ENCODE data around the gene PRMT6.

DNA sequence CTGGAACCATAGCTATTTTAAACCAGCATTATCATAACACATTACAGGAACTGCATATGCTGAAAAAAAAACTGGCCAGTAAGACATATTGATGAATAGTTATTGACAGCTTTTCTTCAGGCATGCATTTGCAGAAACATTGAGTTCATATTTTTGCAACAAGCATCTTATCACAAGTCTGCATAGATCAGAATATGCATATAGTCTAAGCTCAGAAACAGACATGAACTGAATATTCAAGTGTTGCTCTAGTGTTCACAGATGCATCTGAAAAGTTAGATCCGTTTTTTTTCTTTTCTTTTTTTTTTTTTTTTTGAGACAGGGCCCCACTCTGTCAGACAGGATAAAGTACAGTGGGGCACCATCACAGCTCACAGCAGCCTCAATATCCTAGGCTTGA, 22.8 kb downstream of the PRMT6 start:
- TF ChIP-seq CTCF (conservative IDR thresholded peaks at IDR 0.05; ENCODE audit: low read depth in 2 of 2) (no peak), POLR2AphosphoS5 (IDR thresholded peaks at IDR 0.05; ENCODE audit: low read depth) (no peak), CREB1 (CRISPR knock-in tag; IDR thresholded peaks at IDR 0.05; ENCODE audit: low read depth) (no peak), ZNF114 (CRISPR knock-in tag; IDR thresholded peaks at IDR 0.05) (no peak), ZNF331 (CRISPR knock-in tag; IDR thresholded peaks at IDR 0.05; ENCODE audit: low read depth) (no peak), EZH2 (IDR thresholded peaks at IDR 0.05; ENCODE audit: low read depth, unreplicated experiment) (no peak), JUNB (IDR thresholded peaks at IDR 0.05; ENCODE audit: unreplicated experiment) (no peak), EZH2phosphoT487 (IDR thresholded peaks at IDR 0.05; ENCODE audit: unreplicated experiment) (no peak), STAT1 (IDR thresholded peaks at IDR 0.05; ENCODE audit: unreplicated experiment) (no peak), NANOG (IDR thresholded peaks at IDR 0.05; ENCODE audit: borderline replicate concordance) (no peak)
- TF ChIP-seq, protein P1, sequence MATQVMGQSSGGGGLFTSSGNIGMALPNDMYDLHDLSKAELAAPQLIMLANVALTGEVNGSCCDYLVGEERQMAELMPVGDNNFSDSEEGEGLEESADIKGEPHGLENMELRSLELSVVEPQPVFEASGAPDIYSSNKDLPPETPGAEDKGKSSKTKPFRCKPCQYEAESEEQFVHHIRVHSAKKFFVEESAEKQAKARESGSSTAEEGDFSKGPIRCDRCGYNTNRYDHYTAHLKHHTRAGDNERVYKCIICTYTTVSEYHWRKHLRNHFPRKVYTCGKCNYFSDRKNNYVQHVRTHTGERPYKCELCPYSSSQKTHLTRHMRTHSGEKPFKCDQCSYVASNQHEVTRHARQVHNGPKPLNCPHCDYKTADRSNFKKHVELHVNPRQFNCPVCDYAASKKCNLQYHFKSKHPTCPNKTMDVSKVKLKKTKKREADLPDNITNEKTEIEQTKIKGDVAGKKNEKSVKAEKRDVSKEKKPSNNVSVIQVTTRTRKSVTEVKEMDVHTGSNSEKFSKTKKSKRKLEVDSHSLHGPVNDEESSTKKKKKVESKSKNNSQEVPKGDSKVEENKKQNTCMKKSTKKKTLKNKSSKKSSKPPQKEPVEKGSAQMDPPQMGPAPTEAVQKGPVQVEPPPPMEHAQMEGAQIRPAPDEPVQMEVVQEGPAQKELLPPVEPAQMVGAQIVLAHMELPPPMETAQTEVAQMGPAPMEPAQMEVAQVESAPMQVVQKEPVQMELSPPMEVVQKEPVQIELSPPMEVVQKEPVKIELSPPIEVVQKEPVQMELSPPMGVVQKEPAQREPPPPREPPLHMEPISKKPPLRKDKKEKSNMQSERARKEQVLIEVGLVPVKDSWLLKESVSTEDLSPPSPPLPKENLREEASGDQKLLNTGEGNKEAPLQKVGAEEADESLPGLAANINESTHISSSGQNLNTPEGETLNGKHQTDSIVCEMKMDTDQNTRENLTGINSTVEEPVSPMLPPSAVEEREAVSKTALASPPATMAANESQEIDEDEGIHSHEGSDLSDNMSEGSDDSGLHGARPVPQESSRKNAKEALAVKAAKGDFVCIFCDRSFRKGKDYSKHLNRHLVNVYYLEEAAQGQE (IDR thresholded peaks at IDR 0.05; ENCODE audit: unreplicated experiment), result no peak
- TF ChIP-seq, protein P2, sequence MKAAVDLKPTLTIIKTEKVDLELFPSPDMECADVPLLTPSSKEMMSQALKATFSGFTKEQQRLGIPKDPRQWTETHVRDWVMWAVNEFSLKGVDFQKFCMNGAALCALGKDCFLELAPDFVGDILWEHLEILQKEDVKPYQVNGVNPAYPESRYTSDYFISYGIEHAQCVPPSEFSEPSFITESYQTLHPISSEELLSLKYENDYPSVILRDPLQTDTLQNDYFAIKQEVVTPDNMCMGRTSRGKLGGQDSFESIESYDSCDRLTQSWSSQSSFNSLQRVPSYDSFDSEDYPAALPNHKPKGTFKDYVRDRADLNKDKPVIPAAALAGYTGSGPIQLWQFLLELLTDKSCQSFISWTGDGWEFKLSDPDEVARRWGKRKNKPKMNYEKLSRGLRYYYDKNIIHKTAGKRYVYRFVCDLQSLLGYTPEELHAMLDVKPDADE (IDR thresholded peaks at IDR 0.05), result no peak
